Erythroblast (primary cell): ENCODE measurements around the gene OSBPL10.

Experiments used
- DNase-seq, 2 experiments: peaks; one replicate each; lab custom pipeline; 2025; lab: John Stamatoyannopoulos, UW
- GATA1 ChIP-seq: IDR thresholded peaks from 2 replicates; pipeline ENCODE4 v1.6.1; 2011; ENCODE audit warnings: low read depth, mild to moderate bottlenecking, control low read depth, low read length, moderate library complexity
- POLR2A ChIP-seq: IDR thresholded peaks from 2 replicates; pipeline ENCODE4 v1.6.1; 2011; ENCODE audit warnings: mild to moderate bottlenecking, low read length

Gene OSBPL10

GRCh38 chr3:31836131-31837075, 144.7 kb downstream of the OSBPL10 start:
- DNase-seq: no peak
- TF ChIP-seq GATA1 (no peak), POLR2A (no peak)

DNA sequence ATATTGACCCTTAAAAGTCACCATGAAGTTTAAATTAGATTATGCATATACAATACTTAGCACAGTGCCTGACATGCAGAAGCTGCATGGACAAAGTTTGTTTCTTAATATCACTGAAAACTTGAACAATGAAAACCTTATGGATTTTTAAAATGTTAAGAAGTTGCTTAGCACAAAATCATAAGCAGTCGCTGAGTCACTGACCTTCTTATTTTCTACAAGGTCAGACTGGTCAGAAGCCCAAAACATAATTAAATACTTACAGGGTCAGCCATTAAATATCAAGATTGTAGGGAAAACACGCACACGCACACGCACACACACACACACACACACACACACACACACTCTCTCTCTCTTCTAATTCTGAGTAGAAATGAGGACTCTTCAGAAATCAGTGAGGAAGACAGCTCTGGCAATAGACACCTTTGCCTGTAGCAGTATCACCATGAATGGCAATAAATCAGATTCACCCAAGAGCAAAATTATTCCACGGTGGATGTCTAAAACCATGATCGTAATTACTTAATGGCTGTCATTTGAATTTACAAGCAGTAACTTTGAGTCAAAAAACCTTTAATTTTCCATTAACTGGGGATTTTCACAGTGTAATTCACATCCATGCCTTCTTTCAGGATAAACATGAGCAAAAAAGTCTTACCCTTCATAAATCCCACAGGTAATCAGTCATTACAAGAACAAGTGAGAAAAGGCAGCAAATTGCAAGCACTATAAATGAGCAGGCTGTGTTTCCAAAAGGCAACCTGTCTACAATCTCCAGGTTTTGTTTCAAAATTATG, 147.5 kb downstream of the OSBPL10 start:
- TF ChIP-seq GATA1 (no peak), POLR2A (no peak)
- no peak for DNase-seq

DNA sequence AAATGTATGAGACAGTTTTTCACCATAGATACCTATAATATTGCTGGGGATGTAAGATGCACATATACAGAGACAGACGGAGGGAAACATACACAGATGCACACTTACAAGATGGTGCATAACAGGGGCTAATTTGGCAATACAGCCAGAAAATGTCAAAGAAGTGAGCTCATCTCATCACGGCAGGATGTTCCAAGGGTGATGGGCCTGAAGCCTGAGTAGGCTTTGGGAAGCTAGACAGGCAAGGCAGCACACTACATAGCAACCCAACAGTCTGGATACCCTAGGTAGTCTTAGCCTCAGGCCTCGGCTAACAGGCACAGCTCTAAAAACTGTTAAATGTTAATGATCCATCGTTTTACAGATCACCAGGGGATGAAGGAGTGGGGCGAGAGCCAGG, 148.5 kb downstream of the OSBPL10 start:
- no peak for TF ChIP-seq GATA1
- no peak for TF ChIP-seq POLR2A
- DNase-seq: no peak

DNA sequence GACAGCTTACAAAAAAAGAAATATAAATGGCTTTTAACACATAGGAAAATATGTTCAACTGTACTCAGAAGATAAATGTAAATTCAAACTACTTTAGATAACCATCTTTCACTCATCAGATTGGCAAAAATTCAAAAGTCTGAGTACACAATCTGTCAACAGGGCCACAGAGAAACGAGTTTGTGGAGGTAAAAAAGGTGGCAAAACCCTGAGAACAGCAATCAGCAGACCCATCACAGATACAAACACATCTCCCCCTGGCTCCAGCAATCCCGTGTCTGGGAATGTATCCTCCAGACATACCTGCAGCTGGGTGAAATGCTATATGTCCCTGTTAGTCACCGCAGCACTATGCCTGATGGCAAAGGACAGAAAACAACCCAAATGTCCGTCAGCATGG, 149.5 kb downstream of the OSBPL10 start:
- TF ChIP-seq POLR2A: no peak
- no peak for TF ChIP-seq GATA1
- DNase-seq: no peak

DNA sequence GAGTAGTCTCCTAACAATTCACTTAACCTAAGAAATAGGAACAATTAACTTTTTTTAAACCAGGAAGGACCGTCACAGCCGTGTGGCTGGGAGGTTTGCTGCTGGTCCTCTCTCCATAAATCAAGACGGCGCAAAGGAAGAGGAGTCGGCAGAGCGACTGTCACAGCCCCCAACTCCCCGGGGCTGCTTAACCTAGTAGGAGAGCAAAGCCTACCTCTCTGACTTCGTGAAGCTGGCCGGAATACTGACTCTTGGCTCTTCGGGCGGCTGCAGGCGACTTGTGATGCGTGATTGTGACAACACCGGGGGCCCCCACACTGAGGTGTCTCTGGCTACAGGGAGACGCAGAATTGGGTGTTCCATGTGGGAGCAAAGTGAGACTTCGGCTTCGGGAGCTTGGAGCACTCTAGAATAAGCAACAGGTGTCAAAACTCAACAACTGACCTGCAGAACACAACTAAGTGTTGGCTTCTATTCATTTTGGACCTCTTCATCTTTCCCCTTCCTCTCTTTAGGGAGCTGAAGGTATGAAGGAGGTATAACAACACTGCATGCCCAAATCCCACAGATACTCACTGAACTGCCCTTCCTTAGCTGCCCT, 151.1 kb downstream of the OSBPL10 start:
- TF ChIP-seq GATA1: no peak
- TF ChIP-seq POLR2A: no peak
- no peak for DNase-seq

- no peak for DNase-seq
- TF ChIP-seq GATA1 (no peak), POLR2A (no peak)
Measured at GRCh38 chr3:31829010-31829409, 152.1 kb downstream of the OSBPL10 start.

DNA sequence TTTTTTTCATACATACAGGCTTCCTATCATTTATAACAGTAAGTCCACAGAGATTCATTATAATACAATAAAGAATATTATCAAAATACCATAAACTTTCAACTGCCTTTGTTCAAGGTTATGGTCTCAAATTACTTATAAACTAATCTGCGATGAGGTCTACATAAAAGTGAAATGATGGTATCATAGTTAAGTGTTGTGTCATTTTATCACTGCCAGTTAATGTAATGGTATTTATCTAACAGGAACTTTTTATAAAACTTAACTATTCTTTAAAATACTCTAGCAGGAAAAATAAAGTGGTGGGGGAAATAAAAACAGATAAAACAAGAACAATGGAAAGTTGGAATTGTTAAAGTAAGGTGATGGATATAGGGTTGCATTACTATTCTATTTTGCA, 153.1 kb downstream of the OSBPL10 start:
- no peak for TF ChIP-seq GATA1
- no peak for TF ChIP-seq POLR2A
- DNase-seq: no peak

DNA sequence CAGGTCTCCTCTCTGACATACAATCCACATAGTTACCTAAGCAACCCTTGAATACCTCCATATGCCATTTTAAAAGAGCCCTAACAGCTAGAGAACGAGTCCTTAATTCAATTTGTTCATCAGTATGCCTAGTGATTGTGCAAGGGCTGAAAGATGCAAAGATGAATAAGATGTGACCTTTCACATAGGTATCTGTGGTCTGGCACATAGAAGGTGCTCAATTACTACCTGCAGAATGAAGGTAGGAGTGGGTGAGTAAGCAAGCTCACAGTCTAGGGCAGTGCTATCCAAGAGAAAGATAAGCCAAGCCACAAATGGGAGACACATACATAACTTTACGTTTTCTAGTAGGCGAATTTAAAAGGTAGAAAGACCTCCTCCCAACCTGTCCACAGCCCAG, 157.9 kb downstream of the OSBPL10 start:
- TF ChIP-seq GATA1 (no peak), POLR2A (no peak)
- DNase-seq: no peak

- TF ChIP-seq POLR2A (no peak), GATA1 (no peak)
- DNase-seq: no peak
Measured at GRCh38 chr3:31821118-31821517, 159.9 kb downstream of the OSBPL10 start.

DNA sequence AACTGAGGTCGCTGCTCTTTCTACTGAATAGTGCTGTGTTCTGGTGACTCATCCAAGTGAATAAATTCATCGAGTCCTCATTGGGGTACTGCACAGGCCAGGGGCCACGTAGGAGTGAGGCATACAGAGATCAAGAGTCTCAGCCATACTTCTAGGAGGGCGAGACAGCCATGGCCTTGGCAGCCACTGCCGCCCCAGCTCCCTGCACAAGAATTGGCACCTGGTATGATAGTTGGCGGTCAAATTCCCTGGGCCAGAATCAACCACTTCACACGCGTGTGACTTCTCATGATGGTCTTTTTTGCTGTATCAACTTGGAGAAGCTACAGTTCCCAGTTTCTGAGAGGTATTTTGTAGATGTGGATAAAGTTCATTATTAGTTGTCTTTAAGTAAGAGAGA, 161.6 kb downstream of the OSBPL10 start:
- no peak for DNase-seq
- TF ChIP-seq POLR2A (no peak), GATA1 (no peak)

GRCh38 chr3:31817411-31817966, 163.6 kb downstream of the OSBPL10 start:
- TF ChIP-seq POLR2A: no peak
- TF ChIP-seq GATA1: no peak
- no peak for DNase-seq

GRCh38 chr3:31815631-31816440, 165.2 kb downstream of the OSBPL10 start:
- DNase-seq: no peak
- TF ChIP-seq GATA1 (no peak), POLR2A (no peak)

GRCh38 chr3:31815006-31815405, 166.1 kb downstream of the OSBPL10 start:
- no peak for TF ChIP-seq POLR2A
- TF ChIP-seq GATA1: no peak
- DNase-seq: no peak

DNA sequence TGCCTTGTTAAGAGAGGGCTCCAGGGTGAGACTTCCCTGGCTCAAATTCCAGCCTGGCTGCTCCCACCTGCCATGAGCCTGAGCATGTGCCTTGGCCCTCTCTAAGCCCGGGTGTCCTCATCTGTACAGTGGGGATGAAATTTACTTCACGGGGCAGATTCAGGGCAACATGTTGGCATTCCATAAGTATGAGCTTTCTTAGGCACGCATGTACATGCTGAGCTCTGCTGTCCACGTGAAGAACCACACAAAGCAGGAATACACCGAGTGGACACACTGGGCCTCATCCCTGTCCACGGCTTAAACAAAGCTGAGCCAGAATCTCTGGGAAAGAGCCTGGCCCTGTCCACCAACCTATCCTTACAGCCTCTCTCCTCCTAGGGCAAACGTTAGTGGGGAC, 167.4 kb downstream of the OSBPL10 start:
- no peak for DNase-seq
- TF ChIP-seq GATA1 (no peak), POLR2A (no peak)
